NCI-H1436 (cell line): ENCODE results near the gene TSPAN19.
"Not testable (repeated sequence)": the region's sequence is repeated elsewhere in the genome, so short reads cannot be mapped to it uniquely, and the experiment has no call there.

Experiments
- DNase-seq: peaks from one replicate; lab custom pipeline; 2025; lab: John Stamatoyannopoulos, UW

TSPAN19 gene

DNA sequence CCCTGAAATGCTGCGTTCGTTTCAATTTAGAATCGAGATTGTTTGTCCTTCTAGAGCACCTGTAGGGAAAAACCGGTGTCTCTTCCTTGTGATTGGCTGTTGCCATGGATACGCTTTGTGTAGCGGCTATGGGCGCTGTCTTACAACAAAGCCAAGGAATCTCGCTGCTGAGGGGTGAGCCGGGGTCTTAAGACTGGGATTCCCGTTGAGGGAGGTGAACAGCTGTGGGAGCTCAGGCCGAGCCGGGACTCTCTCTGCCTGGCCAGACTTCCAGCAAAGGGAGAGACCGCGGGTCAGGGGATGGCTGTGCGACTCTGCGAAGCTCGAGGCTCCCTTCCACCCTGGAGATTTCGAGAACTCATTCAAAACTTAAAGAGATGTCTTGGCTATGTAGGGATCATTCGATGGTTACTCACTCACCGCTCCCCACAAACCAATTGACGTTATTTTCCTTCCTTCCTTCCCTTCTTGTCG is at the start of gene TSPAN19, which contains the start of gene LRRIQ1:
Gene TSPAN19, minus strand, starts transcription at position 44 of the 474 bp plus-strand sequence. CDS start 6,331 bp downstream, outside the sequence.
Gene LRRIQ1, plus strand, starts transcription at position 118 of the 474 bp plus-strand sequence. CDS start 1,826 bp downstream, outside the sequence.
- peak; percentile 92 for DNase-seq

DNA sequence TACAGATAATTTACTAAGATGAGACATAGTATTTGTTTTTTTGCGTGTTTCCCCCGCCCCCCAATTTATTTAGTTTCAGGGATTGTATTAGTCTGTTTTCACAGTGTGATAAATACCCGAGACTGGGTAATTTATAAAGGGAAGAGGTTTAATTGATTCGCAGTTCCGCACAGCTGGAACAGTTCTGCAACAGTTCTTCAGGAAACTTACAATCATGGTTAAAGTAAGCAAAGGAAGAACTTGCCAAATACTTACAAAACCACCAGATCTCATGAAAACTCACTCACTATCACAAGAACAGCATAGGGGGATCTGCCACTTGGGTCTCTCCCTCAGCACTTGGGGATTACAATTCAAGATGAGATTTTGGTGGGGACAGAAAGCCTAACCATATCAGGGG is 49.0 kb upstream of the TSPAN19 start:
- no peak for DNase-seq

DNA sequence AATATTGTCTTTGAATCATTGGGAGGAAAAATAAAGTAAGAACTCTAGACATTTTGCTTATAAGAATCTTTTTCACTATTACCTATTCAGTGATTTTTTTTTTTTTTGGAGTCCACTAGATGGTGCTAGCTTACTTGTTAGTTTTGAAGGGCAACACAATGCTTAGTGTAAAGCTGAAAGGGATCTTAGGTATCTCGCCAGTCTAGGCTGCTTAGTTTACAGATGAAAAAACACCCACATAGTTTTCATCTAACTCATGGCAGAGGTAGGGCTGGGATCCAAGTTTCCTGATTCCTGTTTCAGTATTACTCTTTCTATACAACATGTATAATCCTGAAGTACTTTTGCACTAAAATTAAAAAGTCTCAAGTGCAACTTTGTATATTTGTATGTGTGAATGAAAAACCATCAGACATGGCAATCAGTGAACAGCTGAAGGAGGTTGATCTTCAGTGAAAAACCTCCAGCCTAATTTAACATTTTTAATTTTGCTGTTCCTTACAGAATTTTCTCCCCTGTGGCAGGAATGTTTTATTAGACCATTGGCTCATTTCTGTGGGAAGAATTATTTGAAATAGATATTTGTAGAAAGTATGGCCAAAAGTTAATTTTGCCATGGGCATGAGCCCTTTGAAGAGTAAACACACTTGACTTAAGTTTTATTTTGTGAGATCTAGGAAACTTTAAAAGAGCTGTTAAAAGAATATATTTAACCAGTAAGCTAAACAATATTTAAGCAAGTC is 40.8 kb upstream of the TSPAN19 start:
- peak; percentile 65 for DNase-seq

DNA sequence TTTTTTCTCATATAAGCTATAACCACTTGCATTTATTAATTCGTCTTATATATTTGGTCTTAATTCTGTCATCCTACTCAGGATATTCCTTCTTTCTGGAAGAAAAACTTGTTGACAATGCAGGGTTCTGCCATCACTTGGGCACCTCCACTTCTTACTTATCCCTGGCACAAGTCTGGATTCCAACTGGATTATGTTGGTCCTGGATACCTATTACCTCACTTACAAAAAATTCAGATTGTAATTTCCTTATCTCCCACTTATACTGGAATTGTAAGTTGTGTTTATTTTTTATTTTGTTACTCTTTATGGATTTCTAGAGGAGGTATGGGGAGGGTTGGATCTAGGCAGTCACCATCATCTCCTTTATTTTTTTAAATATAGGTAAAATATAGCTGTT is 36.7 kb upstream of the TSPAN19 start:
- DNase-seq, result no peak

DNA sequence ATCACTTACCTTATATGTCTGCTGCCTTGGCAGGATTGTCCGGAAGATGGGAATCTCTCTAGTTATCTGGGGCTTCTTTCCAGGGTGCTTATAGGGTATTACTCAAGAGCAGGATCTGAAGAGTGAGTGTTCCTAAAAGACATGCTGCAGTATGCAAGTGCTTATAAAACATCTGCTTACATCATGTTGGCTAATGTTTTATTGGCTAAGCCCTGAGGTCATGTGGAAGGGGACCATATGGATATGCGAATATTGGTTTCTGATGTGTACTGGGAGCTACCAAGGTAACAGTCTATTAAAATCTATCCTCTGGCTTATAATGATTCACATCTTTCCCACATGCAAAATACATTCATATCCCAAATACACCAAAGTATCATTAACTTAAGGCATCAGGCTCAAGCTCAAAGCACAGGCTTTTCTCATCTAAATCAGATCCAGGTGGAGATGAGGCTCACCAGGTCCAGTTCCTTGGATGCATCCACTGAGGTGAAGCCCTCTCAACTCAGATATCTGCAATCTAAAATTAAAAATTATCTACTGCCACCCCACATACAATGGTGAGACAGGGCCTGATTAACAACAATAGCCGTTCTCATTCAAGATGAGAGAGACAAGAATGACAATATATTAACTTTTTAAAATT is 29.9 kb upstream of the TSPAN19 start:
- DNase-seq, result no peak

DNA sequence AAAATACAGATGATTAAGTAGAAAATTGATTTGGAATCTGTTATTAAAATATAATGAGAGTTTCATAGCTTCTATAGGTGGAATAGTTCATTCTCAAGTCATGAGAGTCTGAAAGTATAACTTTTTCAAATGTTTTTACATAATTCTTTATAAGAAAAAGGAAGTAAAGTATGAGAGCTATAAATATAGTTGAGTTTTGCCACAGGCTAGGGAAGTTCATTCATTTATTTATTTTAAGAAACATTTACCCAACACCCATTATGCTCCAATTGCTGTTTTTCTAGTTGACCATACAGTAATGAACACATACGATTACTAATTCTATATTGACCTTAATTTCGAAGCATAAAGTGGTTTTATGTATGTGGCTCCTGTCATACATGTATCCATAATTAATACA is 24.8 kb upstream of the TSPAN19 start:
- no peak for DNase-seq

DNA sequence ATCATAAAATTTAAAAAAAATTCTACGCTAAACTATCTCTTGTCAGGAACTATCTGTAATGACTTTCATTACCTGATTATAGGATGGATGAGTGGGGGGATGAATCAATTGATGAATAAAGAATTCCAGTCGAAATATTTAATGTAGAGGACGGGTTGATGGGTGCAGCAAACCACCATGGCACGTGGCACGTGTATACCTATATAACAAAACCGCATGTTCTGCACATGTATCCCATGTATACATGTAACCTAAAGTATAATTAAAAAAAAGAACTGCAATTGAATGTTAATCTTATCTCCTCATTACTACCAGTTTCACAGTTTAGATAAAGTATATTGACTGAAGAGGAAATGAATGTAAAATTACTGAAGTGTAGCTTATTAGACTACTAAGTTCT is 23.5 kb upstream of the TSPAN19 start:
- no peak for DNase-seq

DNA sequence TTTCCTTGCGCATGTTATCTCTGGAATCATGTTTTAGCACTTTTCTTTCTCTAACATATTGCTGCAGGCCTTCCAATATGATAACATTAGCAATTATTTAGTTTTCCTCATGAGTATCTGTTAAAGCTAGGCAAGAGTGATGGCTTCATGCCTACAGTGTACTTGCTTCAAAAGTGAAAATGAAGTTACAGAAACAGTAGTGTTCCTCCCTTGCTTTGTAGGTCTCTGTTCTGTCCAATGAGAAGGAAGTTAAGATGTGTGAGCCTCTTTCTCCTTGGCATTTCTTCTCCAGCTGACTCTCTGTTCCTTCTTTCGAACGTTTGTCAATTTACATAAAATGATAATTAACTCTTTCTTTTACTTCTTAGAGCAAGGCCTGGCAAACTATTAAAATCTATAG is 22.3 kb upstream of the TSPAN19 start:
- DNase-seq, result no peak

DNA sequence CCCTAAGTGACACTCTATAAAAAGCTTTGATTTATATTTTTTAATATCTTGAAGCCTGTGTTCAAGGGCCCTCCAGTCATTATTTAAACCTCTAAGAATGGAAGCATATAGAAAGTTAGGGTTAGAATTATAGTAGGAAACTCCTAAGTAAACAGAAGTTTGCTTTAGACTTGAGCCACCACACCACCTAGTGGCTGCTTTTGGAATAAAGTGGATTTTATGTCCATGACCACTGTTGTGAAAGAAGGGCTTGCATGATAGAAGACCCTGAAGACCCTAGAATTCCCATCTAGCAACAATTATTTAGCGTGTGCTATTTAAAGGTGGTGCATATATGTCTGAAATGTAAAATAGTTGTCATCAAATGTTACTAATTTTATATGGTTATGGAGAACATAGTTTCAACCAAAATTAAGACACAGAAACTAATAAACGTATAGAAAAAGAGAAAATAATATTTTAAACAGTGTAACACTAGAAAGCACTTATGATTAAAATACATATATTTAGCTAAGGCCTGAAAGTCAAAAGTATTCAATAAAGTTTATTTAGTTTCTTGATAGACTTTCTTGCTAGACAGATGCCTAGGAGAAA is 21.4 kb upstream of the TSPAN19 start:
- peak; percentile 47 for DNase-seq

DNA sequence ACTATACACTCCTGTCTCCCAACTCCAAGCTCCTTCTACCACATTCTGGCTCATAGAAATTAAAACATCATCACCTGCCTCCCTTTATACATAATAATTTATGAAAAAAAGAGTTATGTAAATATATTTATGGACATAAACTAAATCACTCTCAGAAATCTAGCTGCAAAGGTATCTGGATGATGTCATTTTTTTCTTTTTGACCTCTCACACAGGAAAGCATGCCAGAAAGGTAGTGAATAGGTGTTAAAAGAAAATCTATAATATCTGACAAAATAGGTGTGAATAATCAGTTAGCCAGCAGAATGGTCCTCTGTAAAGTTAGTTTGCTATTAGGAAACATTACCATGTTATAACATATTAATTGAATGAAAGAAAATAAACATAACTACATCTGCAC is 7.8 kb upstream of the TSPAN19 start:
- no peak for DNase-seq

DNA sequence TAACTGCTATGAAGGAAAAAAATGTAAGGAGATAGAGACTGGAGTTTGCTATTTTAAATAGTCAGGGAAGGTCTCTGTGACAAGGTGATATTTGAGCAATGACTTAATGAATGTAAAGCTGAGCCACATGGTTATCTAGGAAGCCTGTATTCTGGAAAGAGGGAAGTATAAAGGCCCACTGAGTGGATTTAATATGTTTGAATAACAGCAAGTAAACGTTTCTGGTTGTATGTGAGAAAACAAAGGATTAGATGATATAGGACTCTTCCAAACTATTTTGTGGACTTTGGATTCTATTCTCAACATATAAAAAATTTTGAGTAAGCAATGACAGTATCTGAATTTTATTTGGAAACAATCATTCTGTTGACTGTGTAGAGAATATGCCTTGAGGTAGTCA is 5.3 kb upstream of the TSPAN19 start:
- DNase-seq, result no peak

DNA sequence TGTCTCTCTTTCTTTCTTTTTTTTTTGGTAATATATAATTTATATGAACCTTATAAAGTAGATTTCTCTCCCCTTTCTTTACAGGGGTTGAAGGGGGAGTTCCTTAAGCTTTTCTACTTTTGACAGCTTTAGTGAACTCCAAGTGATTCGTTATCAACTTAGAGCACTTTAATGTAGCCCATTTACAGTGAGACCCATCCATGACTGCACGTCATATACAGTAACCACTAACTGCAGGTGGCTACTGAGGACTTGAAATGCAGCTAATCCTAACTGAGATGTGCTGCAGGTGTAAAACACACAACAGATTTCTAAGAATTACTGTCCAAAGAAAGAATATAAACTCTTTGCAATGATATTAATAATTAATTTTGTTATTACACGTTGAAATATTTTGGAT is 656 bp upstream of the TSPAN19 start:
- peak; percentile 12 for DNase-seq

DNA sequence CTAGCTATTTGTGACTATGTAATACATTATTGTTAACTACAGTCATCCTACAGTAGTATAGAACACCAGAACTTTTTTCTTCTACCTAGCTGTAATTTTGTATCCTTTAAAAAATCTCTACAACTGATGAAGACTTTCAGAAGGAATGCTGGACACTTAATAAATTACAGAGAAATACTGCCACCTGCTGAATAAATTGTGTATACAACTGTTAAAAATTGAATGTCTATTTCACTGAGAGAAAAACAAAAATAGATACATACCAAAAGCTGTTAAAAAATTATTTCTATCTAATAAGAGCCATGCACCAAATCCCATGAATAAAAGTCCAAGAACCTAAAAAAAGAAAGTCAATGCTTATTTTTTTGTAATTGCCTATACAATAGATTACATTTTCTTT is 6.6 kb downstream of the TSPAN19 start:
- DNase-seq, result peak; percentile 23

DNA sequence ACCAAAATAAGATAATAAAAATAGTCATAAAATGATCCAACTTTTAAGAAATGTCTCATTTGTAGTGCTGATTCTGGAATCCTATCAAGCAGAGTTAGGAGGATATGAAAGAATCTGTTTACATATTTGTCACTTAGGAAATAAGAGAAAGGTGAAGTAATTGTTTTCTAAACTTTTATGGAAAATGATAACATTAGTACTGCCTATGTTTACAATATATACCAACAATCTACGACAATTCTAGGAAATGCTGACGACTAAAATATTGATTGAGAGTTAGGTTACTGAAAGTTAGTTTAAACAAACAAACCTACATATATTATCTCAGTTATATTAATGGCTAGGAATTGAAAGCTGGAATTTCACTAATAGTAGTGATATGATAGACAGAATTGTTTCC is 18.0 kb downstream of the TSPAN19 start:
- DNase-seq, result no peak

DNA sequence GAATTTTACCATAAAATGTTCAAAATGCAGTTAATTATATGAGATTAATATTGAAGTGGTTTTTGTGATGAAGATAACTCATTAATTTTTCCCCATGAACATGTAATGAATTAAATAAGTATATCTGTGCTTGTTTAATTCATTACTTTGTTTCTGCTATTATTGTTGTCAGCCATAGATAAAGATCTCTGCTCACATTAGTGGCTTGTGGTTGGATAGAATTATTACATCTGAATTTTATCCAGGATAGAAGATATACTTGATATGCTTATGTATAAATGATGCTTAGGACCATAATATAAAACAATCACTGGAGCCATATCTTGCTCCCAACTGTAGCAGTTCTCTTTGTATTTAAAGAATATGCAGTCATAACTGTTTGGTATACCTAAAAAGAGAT is 18.5 kb downstream of the TSPAN19 start:
- DNase-seq, result no peak

DNA sequence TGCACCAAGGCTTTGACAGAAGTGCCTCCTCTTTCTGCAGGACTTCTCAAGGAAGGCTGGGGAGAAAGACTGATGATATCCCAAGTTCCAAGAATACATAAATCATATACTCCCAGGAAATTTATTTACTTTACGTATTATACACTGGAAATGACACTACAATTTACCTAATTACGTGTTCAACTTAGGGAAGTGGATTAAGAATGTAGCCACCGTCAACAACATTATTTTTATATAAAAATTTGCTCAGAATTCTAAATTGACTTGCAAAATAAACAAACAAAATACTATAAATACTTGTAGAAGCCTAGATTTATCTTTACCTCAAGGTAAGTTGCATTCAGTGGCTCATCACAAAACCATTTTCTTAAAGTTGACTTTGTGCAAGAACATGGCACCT is 18.9 kb downstream of the TSPAN19 start:
- no peak for DNase-seq

DNA sequence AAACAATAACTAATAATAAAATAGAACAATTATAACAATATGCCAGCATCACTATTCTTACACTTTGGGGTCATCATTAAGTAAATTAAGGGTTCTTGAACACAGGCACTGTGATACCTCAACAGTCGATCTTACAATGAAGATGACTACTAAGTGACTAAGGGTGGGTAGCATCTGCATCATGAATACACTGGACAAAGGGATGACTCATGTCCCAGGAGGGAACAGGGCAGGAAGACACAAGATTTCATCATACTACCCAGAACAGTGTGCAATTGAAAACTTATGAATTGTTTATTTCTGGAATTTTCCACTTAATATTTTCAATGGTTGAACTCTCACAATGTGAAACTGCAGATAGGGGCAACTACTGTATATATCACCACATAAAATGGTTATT is 19.7 kb downstream of the TSPAN19 start:
- no peak for DNase-seq

DNA sequence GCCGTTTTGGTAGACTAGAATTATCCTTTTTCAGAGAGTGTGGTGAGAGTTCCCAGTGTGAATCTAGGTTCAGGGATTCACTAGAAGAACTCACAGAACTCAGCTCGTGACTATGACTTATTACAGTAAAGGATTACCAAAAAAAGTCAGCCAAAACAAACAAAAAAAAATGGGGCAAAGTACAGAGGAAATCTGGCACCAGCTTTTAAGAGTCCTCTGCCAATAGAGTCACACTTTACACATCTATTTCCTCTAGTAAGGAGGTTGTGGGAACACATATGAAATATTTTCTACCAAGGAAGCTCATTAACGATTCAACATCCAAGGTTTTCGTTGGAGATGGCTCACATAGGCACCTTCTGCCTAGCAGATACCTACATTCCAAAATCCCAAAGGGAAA is 28.2 kb downstream of the TSPAN19 start:
- DNase-seq, result no peak

DNA sequence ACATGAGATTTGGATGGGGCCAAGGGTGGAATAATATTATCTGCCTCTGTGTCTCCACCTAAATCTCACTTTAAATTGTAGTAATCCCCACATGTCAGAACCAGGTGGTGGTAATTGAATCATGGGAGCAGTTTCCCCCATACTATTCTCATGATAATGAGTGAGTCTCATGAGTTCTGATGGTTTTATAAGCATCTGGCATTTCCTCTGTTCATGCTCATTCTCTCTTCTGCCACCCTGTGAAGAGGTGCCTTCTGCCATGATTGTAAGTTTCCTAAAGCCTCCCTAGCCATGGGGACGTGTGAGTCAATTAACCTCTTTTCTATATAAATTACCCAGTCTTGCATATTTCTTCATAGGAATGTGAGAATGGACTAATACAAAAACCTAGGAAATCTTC is 29.9 kb downstream of the TSPAN19 start:
- no peak for DNase-seq

DNA sequence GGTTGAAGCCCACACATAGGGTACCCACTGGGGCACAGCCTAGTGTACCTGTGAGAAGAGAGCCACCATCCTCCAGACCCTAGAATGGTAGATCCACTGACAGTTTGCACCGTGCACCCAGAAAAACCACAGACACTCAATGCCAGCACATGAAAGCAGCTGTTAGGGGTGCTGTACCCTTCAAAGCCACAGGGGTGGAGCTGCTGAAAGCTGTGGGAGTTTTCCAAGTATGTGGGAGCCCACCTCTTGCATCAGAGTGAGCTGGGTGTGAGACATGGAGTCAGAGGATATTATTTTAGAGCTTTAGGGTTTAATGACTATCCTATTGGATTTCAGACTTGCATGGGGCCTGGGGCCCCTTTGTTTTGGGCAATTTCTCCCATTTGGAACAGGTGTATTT is 30.5 kb downstream of the TSPAN19 start:
- DNase-seq, result no peak

DNA sequence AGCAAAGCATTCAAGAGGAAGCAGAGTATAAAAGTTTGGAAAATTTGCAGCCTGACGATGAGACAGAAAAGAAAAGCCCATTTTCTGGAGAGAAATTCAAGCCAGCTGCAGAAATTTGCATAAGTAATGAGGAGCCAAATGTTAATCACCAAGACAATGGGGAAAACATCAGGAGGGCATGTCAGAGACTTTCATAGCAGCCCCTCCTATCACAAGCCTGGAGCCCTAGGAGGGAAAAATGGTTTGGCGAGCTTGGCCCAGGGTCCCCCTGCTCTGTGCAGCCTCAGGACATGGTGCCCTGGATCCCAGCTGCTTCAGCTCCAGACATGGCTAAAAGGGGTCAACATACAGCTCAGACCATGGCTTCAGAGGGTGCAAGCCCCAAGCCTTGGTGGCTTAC is 31.0 kb downstream of the TSPAN19 start:
- DNase-seq, result not testable (repeated sequence)

DNA sequence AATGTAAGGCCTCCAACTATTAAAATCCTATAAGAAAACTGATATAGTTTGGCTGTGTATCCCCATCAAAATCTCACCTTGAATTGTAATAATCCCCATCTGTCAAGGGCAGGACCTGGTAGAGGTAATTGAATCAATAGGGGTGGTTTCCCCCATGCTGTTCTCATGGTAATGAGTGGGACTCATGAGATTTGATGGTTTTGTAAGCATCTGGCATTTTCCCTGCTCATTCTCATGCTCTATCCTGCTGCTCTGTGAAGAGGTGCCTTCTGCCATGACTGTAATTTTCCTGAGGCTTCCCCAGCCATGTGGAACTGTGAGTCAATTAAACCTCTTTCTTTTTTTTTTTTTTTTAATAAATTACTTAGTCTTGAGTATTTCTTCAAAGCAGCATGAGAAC is 31.9 kb downstream of the TSPAN19 start:
- DNase-seq, result no peak

DNA sequence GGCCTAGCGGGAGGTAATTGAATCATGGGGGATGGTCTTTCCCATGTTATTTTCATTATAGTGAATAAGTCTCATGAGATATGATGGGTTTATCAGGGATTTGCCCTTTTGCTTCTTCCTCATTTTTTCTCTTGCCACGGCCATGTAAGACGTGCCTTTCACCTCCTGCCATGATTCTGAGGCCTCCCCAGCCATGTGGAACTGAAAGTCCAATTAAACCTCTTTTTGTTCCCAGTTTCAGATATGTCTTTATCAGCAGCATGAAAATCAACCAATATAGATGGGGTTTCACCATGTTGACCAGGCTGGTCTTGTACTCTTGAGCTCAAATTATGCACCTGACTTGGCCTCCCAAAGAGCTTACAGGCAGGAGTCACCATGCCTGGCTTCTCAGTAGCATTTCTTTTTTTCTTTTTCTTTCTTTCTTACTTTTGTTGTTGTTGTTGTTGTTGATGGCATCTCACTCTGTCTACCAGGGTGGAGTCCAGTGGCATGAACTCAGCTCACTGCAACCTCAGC is 33.2 kb downstream of the TSPAN19 start:
- DNase-seq, result no peak
